GM12891 (cell line): Measurements from ENCODE around the gene DTX3.

Experiments
- POLR2A ChIP-seq: IDR thresholded peaks from 2 replicates; pipeline ENCODE4 v1.6.1; 2011; ENCODE audit warnings: low read depth, low read length, control low read depth
- POLR2AphosphoS5 ChIP-seq: IDR thresholded peaks from 2 replicates; pipeline ENCODE4 v1.6.1; 2011; ENCODE audit warnings: low read depth, low read length, control low read depth
- POU2F2 ChIP-seq: IDR thresholded peaks from 2 replicates; pipeline ENCODE4 v1.6.1; 2011; ENCODE audit warnings: low read depth, mild to moderate bottlenecking, control low read depth, low read length, moderate library complexity
- SPI1 ChIP-seq: IDR thresholded peaks from 2 replicates; pipeline ENCODE4 v1.6.1; 2011; ENCODE audit warnings: low read depth, low read length, control low read depth
- TAF1 ChIP-seq: IDR thresholded peaks from 2 replicates; pipeline ENCODE4 v1.6.1; 2011; ENCODE audit warnings: low read depth, low read length, control low read depth

DNA sequence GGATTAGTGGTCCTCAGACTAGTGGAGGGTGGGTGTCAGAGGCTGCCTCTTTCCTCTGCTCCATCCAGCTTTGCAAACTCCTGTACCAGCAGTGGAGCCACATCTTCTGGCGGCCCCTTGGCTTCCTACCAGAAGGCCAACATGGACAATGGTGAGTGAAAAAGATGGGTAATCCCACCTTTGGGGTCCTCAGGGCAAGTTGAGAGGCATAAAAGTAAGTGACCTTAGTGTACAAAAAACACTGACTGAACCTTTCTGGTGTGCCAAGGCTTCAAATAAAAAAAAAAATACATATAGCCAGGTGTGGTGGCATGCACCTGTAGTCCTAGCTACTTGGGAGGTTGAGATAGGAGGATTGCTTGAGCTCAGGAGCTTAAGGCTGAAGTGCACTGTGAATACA lies 22.8 kb upstream of the DTX3 start:
- no peak for TF ChIP-seq POLR2A
- no peak for TF ChIP-seq POU2F2
- no peak for TF ChIP-seq TAF1
- TF ChIP-seq POLR2AphosphoS5: no peak
- no peak for TF ChIP-seq SPI1
